Heart right ventricle (tissue), 16 donors: Measurements from ENCODE around the gene BICDL1. TPM values are rescaled to one million over a fixed set of nuclear protein-coding genes. Genes with fewer than 3 reads are reported as not detected.

Source experiments
- ATAC-seq, 8 donors: fragments of 200-7000 bp; cut with Tn5 transposase; one replicate each; pipeline ENCODE4 v1.9.1; 2020; ENCODE audit warnings: mild to moderate bottlenecking in 8 of 8, moderate library complexity in 8 of 8, moderate number of reproducible peaks in 1 of 8
- DNase-seq, 2 donors: peaks; one replicate each; pipeline ENCODE4 v3.0.0-alpha.2; 2020
- H3K27ac ChIP-seq, 10 donors: fragments of 200-600 bp; sonication (generic) in 2 of 10; one replicate each; pipeline versions ENCODE4 v1.5.0 to v1.8.0; 2020 to 2022; ENCODE audit warnings: mild to moderate bottlenecking in 3 of 10
- H3K27me3 ChIP-seq, 7 donors: fragments of 200-600 bp; one replicate each; pipeline ENCODE4 v1.8.0; 2021 to 2022; ENCODE audit warnings: mild to moderate bottlenecking in 2 of 7
- H3K36me3 ChIP-seq, 9 donors: fragments of 200-600 bp; sonication (generic) in 1 of 9; one replicate each; pipeline versions ENCODE4 v1.5.0 to v1.8.0; 2020 to 2022; ENCODE audit warnings: mild to moderate bottlenecking in 2 of 9
- H3K4me1 ChIP-seq, 9 donors: fragments of 200-600 bp; sonication (generic) in 1 of 9; one replicate each; pipeline versions ENCODE4 v1.5.0 to v1.8.0; 2020 to 2022; ENCODE audit warnings: mild to moderate bottlenecking in 4 of 9
- H3K4me3 ChIP-seq, 10 donors: fragments of 200-600 bp; sonication (generic) in 2 of 10; one replicate each; pipeline versions ENCODE4 v1.5.0 to v1.8.0; 2020 to 2022; ENCODE audit warnings: mild to moderate bottlenecking in 7 of 10, moderate library complexity in 2 of 10
- H3K9me3 ChIP-seq, 11 donors: fragments of 200-600 bp in 10 of 11; sonication (generic) in 2 of 11; one replicate each; pipeline versions ENCODE4 v1.5.0 to v1.8.0; 2013 to 2022; ENCODE audit warnings: mild to moderate bottlenecking in 2 of 11, control low read depth in 1 of 11, moderate library complexity in 1 of 11
- CTCF ChIP-seq, 9 donors: fragments of 200-600 bp; sonication (generic) in 2 of 9; IDR thresholded peaks; one replicate each; pipeline versions ENCODE4 v1.5.0 to v1.8.0; 2021 to 2022; ENCODE audit warnings: antibody characterized with exemption in 9 of 9, mild to moderate bottlenecking in 5 of 9, moderate library complexity in 1 of 9
- WGBS, 2 donors: extraction: QIAGEN DNeasy Blood & Tissue Kit; methylation state at CpG; one replicate each; pipeline ENCODE4 v1.1.7; 2013; ENCODE audit warnings: inconsistent platforms in 1 of 2; 5-methylcytosine and 5-hydroxymethylcytosine counted together
- intact Hi-C, 10 donors: fragments of 100-400 bp; cut with DNase I; formaldehyde crosslinking; loops; one replicate each; pipeline versions ENCODE4 v1.11.1 to v1.14.2; 2022
- polyA plus RNA-seq, 2 donors: library from polyadenylated mRNA; stranded (reverse); fragments of 200-250 nt; gene quantifications; one replicate each; pipeline ENCODE4 v1.2.3, GENCODE V29; 2013
- total RNA-seq, 10 donors: library from RNA; stranded (reverse); fragmentation: NEBNext Ultra II Directional in 3 of 10; extraction: Animal tissue kit (Norgen Biotek cat#: 25700) in 3 of 10; gene quantifications; one replicate each; pipeline versions ENCODE4 v1.2.1 to v1.2.4, GENCODE V29; 2021 to 2023
- donor health status: Arrhythmogenic right ventricular cardiomyopathy.
- donor health status: ischemic (EF 13 %, LVEDD 7.1; RV severe dilation, severe dysfunction).
- donor health status: healthy with polysubstance abuse.
- donor health status: DM: no; HTN: yes; CAD: no.
- donor health status: DM: no; HTN: no; CAD: no.
- donor health status: ischemic (EF 25% LVEDD 6.9; RV normal size, moderate dysfunction).
- donor health status: ischemic (EF 25% LVEDD 5.7; RV mildly dilated, moderate dysfunction).
- donor health status: healthy.
- donor health status: DM: yes; HTN: yes; CAD: no.
- donor health status: Ischemic cardiomyopathy.
- donor health status: ischemic (EF 35%, LVEDD 5.7; RV mildly dilated, moderate dysfunction).
- donor health status: nonischemic (EF 11% LVEDD 7.7; RV severe dilation, severe dysfunction).
- donor health status: DM: yes; HTN: yes; CAD: no.
- donor health status: PGD.
- donor health status: ischemic (EF 29% LVEDD 5.4; RV normal size, mild dysfunction).
- donor health status: nonischemic (EF 23%, LVEDD 6.1; RV moderate dilation, normal function).

Gene BICDL1
- total and polyA plus RNA-seq, 12 donors: 0.10 to 1.5 (median 0.34) TPM; not detected in 2

- ATAC-seq: no peak
Measured at GRCh38 chr12:120075034-120075616, 86.1 kb downstream of the BICDL1 start.

GRCh38 chr12:120076651-120077050 is 87.6 kb downstream of the BICDL1 start:
- DNase-seq (no peak), ATAC-seq (no peak)
- intact Hi-C loops: no loop called here
- H3K27me3 ChIP-seq: peaks cover 0 to 10% (median 0%) of the 10 kb centered on the region in 7 donors
- no peak overlapping the region for H3K4me3 ChIP-seq
- no peak overlapping the region for H3K27ac ChIP-seq
- 96 to 97% methylated on average over 6 of the region's 6 CpGs for WGBS, 2 donors
- H3K36me3 ChIP-seq: no peaks in the 10 kb centered on the region
- no peaks in the 10 kb centered on the region for H3K9me3 ChIP-seq
- H3K4me1 ChIP-seq: peaks cover 0 to 11% (median 0%) of the 10 kb centered on the region in 9 donors
- TF ChIP-seq CTCF (IDR thresholded peaks at IDR 0.05): no peak

More at GRCh38 chr12:120075034-120075616, 86.1 kb downstream of the BICDL1 start:
- Histone ChIP-seq H3K4me1 (peaks cover 0 to 11% (median 0%) of the 10 kb centered on the region in 9 donors), H3K27me3 (peaks cover 0 to 10% (median 0%) of the 10 kb centered on the region in 7 donors), H3K4me3 (no peak overlapping the region), H3K36me3 (no peaks in the 10 kb centered on the region), H3K27ac (no peak overlapping the region), H3K9me3 (no peaks in the 10 kb centered on the region)
- intact Hi-C loops: no loop called here
- WGBS, 2 donors: 91% methylated on average over 7 of the region's 7 CpGs
- no peak for TF ChIP-seq CTCF (IDR thresholded peaks at IDR 0.05)
- no peak for DNase-seq

DNA sequence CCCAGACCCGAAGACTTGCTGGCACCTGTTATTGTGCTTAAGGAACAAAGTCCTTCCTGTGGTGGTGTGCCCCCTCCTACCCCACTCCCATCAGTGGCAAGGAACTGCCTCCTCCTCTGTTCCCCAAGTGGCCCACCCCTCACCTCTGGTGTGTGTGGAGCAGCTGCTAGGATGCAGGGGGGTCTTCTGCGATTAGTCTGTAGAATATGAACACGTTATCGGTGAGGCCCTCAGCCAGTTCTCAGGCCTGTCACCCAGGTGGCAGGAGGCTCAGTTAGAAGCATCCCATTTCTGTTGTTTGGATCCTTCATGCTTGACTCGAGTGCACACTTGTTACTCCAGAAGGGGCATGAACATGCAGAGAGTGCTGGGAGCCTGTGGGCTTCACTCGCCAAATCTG is 88.2 kb downstream of the BICDL1 start:
- intact Hi-C loops: no loop called here
- DNase-seq (no peak), ATAC-seq (no peak)
- Histone ChIP-seq H3K4me3 (no peak overlapping the region), H3K27ac (no peak overlapping the region), H3K9me3 (no peaks in the 10 kb centered on the region), H3K27me3 (peaks cover 0 to 10% (median 0%) of the 10 kb centered on the region in 7 donors), H3K4me1 (peaks cover 0 to 11% (median 0%) of the 10 kb centered on the region in 9 donors), H3K36me3 (no peaks in the 10 kb centered on the region)
- TF ChIP-seq CTCF (IDR thresholded peaks at IDR 0.05): no peak
- WGBS, 2 donors: 88 to 92% methylated on average over 6 of the region's 6 CpGs

- WGBS, 2 donors: 64 to 74% methylated on average over 5 of the region's 5 CpGs
- intact Hi-C loops: no loop called here
- no peak for DNase-seq
- ATAC-seq: peak in 2 of 8 donors; percentile 32 to 44
- Histone ChIP-seq H3K36me3 (no peaks in the 10 kb centered on the region), H3K27ac (no peak overlapping the region), H3K4me3 (no peak overlapping the region), H3K9me3 (no peaks in the 10 kb centered on the region), H3K4me1 (peaks cover 0 to 11% (median 0%) of the 10 kb centered on the region in 9 donors), H3K27me3 (peaks cover 0 to 10% (median 0%) of the 10 kb centered on the region in 7 donors)
- TF ChIP-seq CTCF (IDR thresholded peaks at IDR 0.05): no peak
Measured at GRCh38 chr12:120078868-120079267, 89.8 kb downstream of the BICDL1 start.
